Stimulated activated CD4-positive, alpha-beta T cell treated with anti-CD3 and anti-CD28 coated beads, Interleukin-1b, Interleukin-23, amount 100 ng/mL, for 48 hours (primary cell): ENCODE results near the gene SIAH1.
"Not testable (repeated sequence)": the region's sequence is repeated elsewhere in the genome, so short reads cannot be mapped to it uniquely, and the experiment has no call there.

Source experiments
- DNase-seq: peaks from one replicate; pipeline ENCODE4 v3.0.0-alpha.2; 2020

Gene SIAH1

GRCh38 chr16:48366165-48367093 is 18.8 kb downstream of the SIAH1 start:
- DNase-seq: peak; percentile 67

DNA sequence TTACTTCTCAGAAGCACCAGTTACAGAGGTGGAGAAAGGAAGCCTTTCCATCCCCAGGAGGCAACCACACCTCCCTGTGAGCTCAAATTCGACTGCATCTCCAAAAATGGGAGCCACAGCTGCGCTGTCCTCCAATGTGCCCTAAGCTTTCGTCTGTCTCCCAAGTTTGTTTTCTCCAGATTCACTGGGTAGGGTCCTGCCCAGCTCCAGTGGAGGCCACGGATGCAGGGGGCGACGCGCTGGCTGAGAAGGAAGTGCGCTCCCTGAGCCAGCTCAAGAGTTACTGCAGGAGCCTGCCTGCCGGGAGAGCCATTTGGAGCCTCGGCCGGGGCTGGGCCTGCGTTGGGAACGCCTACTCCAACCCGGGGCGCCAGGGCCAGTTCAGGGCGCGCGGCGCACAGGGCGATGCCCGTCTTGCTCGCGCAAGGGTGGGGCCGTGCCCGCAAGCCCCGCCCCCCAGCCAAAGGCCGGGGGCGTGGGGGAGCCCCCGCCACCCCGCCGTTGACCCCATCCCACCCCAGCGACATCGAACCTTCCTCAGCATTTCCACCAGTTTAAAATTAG is 19.5 kb downstream of the SIAH1 start:
- DNase-seq: peak; percentile 86

- no peak for DNase-seq
Measured at GRCh38 chr16:48365025-48365600, 20.1 kb downstream of the SIAH1 start.

GRCh38 chr16:48361540-48362144 is 23.6 kb downstream of the SIAH1 start:
- DNase-seq: no peak

DNA sequence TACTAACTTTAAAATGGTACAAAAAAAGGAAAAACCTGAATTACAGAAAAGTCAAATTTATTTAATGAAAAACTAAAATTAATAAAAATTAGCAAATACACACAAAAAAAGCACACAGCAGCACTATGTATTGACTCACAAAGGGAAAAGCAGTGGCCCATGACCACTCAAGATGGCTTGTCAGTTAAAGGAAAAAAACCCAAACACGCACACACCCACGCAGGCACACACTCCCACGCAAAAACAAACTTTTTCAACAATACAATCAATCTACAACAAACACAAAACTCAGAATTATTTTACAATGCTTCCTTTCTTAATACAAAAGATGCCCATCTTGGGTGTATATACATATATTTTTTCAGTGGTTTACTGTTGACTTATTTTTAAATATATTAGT is 24.2 kb downstream of the SIAH1 start:
- DNase-seq: no peak

DNA sequence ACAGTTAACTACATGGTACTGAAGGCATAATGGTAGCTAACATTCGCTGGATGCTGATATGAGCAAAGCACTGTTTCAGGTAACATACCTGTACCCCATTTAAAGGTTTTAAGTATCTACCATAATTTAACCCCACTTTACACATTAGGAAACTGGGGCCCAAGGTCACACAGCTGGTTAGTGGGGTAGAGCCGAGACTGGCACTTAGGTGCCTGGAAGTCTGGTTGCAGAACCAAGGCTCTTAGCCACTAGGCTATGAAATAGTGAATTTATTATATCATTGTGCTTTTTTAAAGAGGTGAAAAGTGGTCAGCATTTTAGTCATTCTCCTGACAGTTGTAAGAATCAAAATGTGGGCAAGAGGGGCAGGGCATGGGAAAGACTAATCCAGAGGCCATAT is 25.2 kb downstream of the SIAH1 start:
- DNase-seq: no peak

DNA sequence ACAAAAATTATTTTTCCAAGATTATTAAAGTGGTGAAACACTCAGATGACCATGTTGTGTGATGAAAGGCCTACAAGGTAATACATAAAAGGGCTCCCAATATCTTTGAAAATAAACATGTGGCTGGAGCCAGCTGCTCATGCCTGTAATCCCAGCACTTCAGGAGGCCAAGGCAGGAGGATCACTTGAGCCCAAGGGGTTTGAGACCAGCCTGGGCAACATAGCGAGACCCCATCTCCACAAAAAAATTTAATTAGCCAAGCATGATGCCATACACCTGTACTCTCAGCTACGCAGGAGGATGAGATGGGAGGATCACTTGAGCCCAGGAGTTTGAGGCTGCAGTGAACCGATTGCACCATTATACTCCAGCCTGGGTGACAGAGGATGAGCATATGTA is 26.8 kb downstream of the SIAH1 start:
- DNase-seq: no peak

GRCh38 chr16:48356633-48357376 is 28.4 kb downstream of the SIAH1 start:
- DNase-seq: no peak

GRCh38 chr16:48354877-48355855 is 30.0 kb downstream of the SIAH1 start:
- no peak for DNase-seq

DNA sequence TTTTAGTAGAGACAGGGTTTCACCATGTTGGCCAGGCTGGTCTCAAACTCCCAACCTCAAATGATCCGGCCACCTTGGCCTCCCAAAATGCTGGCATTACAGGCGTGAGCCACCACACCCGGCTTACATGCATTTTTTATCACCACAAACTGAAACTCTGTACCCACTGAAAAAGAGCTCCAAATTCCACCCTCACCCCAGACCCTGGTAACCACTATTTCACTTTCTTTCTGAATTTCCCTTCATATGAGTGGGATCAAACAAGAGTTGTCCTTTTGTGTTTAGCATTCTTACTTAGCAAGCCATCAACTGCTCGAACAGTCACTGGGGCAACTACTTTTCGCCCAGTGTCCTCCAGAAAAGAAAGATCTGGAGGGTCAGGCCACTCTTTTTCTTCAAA is 30.8 kb downstream of the SIAH1 start:
- not testable (repeated sequence) for DNase-seq

DNA sequence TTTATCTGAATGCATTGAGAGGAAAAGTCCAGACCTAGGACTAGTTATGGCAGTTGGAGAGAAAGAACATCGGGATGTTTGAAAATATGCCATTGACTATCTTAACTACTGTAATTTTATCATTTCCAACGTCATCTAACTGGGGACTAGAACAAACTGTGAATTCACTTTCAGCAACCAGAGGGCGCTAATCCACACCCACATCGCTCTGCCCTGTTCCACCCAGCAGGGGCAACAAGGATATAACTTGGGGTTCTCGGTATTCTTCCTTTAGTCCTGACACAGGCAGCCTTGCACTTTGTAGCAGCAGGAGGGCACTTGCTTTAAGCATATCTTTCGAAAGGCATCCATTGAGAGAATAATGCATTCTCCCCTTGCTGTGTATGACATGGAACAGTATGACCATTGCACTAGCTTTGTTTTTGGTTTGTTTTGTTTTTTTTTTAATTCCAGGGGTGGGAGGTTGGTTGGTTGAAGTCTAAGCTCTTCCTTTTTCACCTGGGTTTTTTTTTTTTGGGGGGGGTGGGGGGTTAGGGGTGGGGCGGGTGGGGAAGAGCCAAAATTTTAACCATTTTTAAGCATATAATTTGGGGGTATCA is 31.5 kb downstream of the SIAH1 start:
- DNase-seq: peak; percentile 68

DNA sequence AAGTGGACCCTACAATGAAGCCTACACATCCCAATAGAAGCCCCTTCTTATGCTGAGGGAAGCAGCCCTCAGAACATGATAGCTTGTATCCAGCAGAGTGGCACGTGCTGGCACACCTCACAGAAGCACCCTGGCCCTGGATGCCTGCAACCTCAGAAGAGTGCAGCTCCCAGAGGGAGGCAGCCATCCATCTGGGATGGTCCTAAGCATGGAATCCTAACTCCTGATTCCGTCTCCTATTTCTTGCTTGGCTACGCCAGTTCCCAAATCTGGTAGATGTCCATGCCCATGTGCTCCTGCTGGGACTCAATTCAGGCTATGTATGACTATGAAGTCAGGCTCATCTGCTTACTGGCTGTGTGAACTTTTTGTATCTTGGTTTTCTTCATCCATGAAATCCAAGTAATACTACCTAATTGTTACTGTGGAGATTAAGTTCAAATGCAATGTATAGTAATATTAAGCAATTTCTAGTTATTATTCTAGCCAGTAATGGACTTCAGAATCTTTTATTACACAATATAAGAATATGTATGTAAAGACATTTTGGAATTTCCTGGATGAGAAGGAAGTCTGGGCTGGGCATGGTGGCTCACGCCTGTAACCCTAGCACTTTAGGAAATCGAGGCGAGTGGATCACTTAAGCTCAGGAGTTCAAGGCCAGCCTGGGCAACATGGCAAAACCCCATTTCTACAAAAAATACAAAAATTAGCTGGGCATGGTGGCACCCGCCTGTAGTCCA is 32.4 kb downstream of the SIAH1 start:
- no peak for DNase-seq

- DNase-seq: peak; percentile 52
Measured at GRCh38 chr16:48350736-48351135, 34.5 kb downstream of the SIAH1 start.

- DNase-seq: no peak
Measured at GRCh38 chr16:48347980-48348379, 37.2 kb downstream of the SIAH1 start.

DNA sequence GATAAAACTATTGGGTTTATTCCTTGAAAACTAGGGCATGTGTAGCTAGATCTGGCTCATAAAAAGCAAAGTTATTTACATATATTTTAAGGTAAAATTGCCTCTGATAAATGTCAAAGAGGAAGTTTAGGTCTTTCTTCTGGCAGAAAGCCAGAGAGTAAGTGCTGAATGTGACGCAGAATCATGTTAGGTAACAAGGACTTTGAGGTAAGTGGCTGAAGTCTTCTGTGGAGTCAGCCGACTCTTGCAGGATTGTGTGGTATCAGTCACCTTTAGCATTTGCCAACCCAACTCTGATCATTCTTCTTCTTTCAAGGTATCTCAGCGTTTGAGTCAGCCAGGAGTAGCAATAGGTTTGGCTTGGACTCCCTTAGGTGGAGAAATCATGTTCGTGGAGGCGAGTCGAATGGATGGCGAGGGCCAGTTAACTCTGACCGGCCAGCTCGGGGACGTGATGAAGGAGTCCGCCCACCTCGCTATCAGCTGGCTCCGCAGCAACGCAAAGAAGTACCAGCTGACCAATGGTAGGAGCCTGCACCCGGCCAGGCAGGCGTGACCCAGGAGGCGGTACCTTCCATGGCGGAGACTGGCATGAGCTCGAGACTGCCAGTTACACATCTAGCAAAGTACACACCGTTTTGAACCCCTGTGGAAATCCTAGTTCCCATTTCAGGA is 37.9 kb downstream of the SIAH1 start:
- no peak for DNase-seq

- no peak for DNase-seq
Measured at GRCh38 chr16:48342591-48342990, 42.6 kb downstream of the SIAH1 start.

DNA sequence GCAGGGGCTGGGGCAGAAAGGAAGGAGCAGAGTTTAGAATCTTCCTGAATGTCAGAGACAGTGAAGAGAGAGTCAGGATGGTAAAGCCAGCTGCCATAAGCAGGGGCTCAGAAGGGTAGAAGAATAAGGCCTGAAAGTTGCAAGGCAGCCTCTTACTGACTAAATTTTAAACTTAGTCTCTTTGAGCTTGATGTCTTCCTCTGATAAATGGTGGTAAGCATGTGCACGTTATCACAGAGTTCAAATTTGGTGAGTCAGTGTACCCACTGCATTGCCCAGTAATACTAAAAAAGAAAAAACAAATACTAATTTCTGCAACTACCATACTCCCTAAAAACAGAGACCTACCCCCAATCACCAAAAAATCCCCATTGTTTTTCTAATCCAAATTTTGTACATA is 45.2 kb downstream of the SIAH1 start:
- no peak for DNase-seq

DNA sequence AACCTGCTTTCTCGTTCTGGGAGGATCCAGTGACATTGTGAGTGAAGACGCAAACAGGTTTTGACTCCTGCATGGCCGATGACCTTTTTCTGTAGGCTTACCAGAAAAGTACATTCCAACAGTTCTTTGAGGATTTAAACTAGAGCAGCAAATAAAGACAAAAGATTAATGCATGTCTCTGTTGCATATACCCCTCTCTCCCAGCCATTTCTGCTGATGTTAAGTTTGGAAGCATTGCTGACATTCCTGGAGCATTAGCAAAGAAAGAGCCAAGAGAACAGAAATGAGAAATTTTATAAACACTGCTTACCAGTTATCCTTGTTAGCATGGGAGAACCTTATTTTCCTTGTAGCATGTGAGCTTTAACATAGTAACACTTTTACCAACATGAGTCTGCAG is 49.3 kb downstream of the SIAH1 start:
- DNase-seq: no peak

DNA sequence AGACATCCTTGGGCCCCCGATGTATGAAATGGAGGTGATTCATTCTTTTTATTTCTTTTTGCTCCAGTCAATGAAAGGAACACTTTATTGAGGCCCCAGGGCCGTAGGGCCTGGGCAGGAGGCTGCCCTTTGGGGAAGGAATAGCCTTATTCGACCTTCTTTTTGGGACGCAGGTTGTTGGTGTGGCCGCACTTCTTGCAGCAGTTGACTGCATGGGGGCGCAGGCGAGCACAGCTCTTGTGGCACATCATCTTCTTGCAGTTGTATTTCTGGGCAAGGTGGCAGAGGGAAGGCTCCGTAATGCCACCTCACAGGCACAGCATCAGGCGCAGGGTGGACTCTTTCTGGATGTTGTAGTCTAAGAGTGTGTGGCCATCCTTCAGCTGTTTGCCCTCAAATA is 50.9 kb downstream of the SIAH1 start:
- no peak for DNase-seq

GRCh38 chr16:48332978-48333377 is 52.2 kb downstream of the SIAH1 start:
- no peak for DNase-seq
